Skin epidermis (tissue), 12 donors: ENCODE measurements around the gene SLX9.

Experiments
- H3K27ac ChIP-seq, 21 experiments: fragments of 200-600 bp; sonication (generic) in 11 of 21; one replicate each; pipeline ENCODE4 v1.5.0; 2020; ENCODE audit warnings: mild to moderate bottlenecking in 3 of 21, inconsistent platforms in 2 of 21, moderate library complexity in 2 of 21
- H3K4me3 ChIP-seq, 7 experiments: fragments of 200-600 bp; sonication (generic) in 2 of 7; one replicate each; pipeline ENCODE4 v1.5.0; 2020; ENCODE audit warnings: inconsistent platforms in 2 of 7, mild to moderate bottlenecking in 2 of 7, moderate library complexity in 1 of 7

Gene SLX9

GRCh38 chr21:44939532-44940115 lies at the start of gene SLX9:
Gene SLX9, plus strand, starts transcription at chr21:44940029. Its CDS starts 29 bp downstream, at chr21:44940058.
- peak within 1 kb of the TSS; percentile 52 to 91 (median 79) for H3K27ac ChIP-seq
- peak within 1 kb of the TSS; percentile 83 to 99 (median 94) for H3K4me3 ChIP-seq

- Histone ChIP-seq H3K4me3 (no peak overlapping the region), H3K27ac (no peak overlapping the region)
These were observed 49.4 kb upstream of the SLX9 start for GRCh38 chr21:44890338-44890931.

DNA sequence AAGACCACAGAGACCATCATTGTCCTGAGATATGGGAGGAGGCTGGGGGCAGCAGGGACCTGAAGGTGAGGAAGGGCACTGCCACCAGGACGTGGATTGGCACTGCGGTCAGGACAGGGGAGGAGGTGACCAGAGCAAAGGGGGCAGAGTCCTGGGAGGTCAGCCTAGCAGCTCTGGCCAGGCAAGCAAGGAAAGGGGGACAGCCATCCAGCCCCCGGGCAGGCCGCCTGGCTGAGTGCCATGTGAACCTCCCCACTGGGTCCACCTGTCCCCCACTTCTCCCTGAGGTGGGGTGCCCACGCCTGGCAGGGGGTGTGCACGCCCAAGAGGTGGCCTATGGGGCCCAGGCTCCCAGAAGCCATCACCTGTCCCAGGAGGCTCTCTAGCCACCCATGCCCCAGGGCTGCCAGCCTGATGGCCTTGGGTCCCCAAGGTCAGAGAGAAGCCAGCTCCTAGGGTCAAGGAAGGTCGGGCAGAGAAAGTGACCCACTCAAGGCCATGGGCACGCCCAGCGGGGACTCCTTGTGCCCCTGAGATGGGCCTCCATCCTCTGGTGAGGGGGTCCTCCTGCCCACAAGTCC lies 48.8 kb upstream of the SLX9 start:
- no peak overlapping the region for H3K4me3 ChIP-seq
- no peak overlapping the region for H3K27ac ChIP-seq

DNA sequence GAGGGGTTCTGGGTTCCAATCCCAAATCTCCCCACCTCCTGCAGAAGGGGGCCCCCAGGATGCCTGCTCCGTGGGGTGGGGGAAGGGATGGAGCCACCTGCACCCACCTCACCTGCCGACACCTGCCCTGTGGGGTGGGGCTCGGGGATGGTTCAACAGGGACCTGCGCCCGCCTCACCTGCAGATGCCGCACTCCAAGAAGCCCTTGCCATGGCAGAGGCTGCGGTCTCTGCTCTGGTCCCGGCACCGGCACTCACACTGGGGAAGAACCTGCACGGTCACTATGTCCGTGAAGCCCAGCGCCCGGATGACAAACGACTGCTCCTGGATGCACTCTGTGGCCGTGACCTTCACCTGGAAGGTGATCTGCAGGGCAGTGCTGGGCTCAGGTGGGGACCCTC lies 48.2 kb upstream of the SLX9 start:
- H3K27ac ChIP-seq: no peak overlapping the region
- no peak overlapping the region for H3K4me3 ChIP-seq

DNA sequence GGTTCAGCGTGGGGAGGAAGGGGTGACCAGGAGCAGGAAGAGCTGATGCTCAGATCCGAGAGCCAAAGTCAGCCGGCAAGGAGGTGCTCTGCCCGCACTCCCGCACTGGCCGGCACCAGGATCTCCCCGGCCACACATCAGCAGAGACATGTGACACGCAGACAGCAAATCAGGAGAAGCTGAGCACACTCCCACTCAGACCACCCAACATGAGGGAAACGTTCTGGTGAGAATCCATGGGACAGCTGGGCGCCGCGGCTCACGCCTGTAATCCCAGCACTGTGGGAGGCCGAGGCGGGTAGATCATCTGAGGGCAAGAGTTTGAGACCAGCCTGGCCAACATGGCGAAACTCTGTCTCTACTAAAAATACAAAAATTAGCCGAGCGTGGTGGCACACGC lies 47.7 kb upstream of the SLX9 start:
- H3K27ac ChIP-seq: no peak overlapping the region

DNA sequence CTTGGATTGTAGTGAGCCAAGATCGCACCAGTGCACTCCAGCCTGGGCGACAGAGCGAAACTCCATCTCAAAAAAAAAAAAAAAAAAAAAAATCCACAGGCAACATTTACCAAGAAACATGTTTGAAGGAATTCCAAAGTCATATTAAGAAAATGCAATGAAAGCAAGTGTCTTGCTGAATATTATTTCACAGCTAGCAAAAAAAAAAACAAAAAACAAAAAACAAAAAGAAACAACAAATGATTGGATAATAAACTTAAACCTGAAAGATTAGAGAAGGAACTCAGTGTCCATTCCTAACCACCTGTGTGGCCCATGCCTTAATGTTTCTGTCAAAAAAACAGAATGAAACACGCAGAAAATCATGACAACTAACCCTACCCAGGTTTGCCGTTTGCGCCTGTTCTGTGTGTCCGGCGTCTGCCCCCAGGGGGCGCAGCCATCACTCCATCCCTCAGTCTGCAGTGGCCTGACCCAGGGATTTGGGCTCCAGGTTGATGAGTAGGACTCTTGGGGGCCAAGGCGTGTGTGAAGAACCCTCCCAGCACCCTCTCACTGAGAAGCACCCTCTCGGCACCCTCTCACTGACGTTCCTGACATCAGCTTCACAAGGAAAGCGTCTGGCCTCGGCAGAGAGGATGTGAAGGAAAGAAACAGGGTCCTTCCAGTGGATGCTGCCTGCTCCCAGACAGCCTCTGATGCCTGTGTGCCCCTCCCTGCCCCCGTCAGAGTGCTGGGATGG lies 47.1 kb upstream of the SLX9 start:
- H3K4me3 ChIP-seq: no peak overlapping the region
- no peak overlapping the region for H3K27ac ChIP-seq

More for the DNA sequence above, 47.7 kb upstream of the SLX9 start:
- H3K4me3 ChIP-seq: no peak overlapping the region

DNA sequence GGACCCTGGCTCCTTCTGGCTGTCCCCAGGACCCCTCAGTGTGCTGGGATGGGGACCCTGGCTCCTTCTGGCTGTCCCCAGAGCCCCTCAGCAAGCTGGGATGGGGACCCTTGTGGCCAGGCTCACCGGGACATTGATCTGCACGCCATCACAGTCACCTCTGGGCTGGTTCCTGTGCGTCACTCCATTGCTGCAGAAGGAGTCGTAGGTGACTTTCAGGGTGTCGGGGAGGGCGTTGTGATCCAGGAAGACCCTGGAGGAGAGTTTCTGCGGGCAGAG lies 46.6 kb upstream of the SLX9 start:
- Histone ChIP-seq H3K27ac (no peak overlapping the region), H3K4me3 (no peak overlapping the region)

- H3K27ac ChIP-seq: no peak overlapping the region
- H3K4me3 ChIP-seq: no peak overlapping the region
These were observed 45.7 kb upstream of the SLX9 start for GRCh38 chr21:44893948-44894656.

DNA sequence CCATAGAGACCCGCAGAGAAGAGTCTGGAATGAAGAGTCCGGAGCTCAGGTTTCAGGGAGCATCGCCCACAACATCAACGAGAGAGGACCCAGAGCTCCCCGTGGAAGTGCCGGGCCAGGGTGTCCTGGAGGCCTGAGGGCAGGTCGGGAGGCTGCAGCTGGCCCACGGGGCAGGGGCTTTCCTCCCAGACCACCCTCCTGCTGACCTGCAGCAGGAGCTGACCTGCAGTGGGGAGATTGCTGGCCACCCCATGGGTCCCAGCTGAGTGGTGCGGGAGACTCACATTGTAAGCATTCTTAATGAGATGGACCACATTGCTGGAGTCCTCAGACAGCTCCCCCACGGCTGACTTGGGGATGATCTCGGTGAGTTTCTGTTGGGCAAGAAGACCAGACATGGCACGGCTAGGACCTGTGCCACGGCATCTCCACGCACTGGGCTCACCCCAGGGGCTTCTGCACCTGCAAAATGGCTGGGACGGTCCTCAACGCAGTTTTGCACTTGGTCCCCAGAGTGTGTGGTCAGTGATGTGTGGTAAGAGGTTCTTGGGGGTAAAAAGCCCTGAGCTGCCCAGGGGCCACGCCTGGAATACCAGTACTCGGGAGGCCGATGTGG lies 45.0 kb upstream of the SLX9 start:
- Histone ChIP-seq H3K4me3 (no peak overlapping the region), H3K27ac (no peak overlapping the region)

DNA sequence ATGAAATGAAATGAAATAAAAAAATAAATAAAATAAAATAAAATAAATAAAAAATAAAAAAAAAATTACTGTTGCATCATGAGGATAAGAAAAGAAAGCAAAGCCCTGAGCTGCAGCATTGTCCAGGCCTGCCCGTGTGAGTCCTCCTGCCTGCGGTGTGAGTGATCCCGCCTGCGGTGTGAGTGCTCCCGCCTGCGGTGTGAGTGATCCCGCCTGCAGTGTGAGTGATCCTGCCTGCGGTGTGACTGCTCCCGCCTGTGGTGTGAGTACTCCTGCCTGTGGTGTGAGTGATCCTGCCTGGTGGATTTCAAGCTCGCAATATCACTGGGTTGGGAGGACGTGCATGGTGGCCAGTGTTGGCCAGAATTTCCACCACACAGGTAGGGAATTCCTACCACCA lies 44.0 kb upstream of the SLX9 start:
- H3K27ac ChIP-seq: no peak overlapping the region

DNA sequence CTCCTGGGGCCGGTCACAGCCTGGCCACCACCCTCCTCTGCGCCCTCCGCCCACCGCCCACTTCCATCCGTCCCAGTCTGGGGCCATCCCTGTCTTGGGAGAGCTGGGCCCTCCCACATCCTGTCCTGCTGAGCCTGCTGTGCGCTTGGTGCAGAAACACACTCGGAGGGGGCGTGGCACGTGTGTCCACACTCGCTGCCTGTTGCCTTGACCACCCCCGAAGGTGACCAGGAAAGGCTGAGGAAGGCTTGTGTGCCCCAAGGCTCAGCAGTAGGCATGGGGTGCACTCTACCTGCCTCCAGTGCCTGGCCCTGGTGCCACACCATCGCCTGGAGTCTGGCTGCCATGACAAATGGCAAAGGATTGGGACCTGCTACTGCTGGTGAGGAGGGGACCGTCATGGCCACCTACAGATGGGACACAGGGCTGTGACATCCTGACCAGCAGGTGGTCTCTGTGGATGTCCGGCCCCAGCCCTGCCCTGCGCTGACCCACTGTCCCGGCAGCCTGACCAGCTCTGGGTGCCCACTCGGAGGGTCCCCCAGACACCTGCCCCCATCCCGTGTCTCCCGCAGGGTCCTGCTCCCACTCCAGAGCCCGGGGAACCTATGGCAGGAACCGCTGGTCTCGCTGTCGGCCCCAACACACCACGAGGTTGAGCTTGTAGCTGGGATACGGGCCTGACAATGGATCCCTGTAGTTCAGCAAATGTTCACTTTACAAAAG lies 43.1 kb upstream of the SLX9 start:
- H3K4me3 ChIP-seq: no peak overlapping the region
- H3K27ac ChIP-seq: no peak overlapping the region

More for the DNA sequence above, 44.0 kb upstream of the SLX9 start:
- no peak overlapping the region for H3K4me3 ChIP-seq

DNA sequence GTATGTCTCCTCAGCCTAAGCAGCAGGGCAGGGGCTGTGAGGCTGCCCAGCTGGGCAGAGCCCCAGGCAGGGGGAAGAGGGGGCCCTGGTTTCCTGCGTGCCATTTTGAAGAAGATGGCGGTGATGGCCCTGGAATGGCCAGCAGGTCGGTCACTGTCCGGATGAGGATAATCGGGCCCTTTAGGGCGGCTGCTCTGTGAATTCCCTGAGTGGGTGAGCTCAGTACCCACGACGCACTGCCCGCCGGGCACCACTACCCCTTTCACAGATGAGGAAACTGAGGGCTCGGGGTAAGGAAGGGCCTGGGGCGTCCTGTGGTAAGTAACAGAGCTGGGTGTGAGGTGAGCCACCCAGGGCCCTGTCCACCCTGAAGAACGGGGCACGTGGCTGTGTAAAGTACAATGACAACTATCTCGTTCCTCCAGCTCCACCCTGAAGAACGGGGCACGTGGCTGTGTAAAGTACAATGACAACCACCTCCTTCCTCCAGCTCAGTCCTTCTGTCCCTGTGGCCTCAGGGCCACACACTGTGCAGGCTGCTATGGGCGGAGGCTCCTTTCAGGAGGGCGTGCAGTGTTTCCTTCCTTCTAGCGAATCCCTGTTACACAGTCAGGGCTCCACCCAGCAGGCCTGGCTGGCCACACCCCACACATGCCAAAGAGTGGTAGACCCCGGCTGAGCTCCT lies 42.4 kb upstream of the SLX9 start:
- Histone ChIP-seq H3K27ac (no peak overlapping the region), H3K4me3 (no peak overlapping the region)

GRCh38 chr21:44898011-44898488 lies 41.8 kb upstream of the SLX9 start:
- no peak overlapping the region for H3K4me3 ChIP-seq

DNA sequence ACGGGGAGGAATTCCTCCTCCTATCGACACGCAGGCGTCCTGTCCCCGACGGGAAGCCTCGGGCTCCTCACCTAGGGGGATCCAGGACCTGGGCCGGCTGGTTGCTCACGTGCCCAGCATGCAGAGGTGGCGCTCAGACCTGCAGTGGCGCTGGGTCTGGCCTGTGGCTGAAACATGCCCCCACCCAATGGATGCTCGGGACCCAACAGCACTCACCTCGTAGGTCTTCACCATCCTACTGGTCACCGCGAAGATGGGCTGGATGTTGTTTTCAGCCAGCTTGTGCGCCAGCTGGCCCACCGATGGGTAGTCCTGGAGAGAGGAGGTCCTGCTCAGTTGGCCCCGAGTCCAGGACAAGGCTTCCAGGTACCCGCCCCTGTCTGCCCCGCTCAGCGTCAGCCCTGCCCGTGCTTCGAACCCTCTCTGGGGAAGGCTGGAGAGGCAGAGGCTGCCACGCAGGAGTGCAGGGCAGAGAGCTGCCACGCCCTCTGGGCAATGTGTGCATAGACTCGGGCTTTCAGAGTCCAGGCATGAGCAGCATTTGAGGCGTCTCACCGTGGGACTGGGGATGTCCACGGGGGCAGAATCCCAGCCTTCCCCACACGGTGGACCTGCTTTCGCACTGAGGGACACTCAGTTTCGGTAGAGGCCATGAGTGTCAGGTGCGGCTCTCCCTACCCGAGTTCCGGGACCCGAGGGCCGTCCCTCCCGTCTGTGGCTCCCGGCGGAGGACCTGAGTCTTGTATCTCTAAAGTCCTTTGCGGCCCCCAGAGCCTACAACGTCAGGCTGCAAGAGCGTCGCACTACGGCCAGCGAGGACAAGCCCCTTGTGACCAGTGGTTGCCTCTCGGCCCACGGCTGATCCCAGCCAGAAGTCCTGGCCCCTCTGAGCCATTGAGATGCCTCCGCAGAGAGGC lies 40.7 kb upstream of the SLX9 start:
- no peak overlapping the region for H3K27ac ChIP-seq
- H3K4me3 ChIP-seq: no peak overlapping the region

More at GRCh38 chr21:44898011-44898488, 41.8 kb upstream of the SLX9 start:
- H3K27ac ChIP-seq: no peak overlapping the region

DNA sequence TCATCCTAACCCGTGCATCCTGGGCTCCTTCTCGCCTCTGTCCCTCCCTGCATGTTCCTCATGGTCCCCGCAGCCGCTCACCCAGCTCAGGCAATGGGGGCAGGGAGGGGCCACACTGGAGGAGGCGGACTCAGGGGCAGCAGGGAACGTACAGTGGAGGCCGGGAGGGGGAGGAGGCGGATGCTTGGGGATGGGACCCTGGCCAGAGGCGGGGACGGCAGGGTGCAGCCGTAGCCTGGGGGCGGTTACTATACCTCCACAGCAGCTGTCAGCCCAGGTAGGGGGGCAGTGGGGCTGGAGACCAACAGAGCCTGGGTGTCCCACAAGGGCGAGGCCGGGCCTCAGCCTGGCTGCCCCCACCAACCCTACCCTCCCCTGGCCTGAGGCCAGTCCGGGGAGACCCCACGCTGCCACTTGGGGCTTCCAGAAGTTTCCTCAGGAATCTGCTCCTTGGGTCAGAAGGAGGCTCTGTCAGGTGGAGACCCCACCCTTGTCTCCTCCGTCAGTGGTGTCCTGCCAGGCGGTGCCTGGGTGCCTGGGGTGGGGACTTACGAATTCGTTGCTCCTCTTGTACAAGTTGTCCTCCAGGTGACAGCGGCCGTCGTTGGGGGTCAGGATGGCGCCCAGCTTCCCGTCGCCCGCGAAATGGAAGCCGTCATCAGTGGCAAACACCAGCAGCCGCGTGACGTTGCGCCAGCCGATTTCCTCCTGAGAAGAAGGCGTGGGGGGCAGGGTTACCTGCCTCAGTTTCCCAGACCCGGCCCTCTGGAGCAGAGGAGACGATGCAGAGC lies 39.9 kb upstream of the SLX9 start:
- Histone ChIP-seq H3K4me3 (no peak overlapping the region), H3K27ac (no peak overlapping the region)

DNA sequence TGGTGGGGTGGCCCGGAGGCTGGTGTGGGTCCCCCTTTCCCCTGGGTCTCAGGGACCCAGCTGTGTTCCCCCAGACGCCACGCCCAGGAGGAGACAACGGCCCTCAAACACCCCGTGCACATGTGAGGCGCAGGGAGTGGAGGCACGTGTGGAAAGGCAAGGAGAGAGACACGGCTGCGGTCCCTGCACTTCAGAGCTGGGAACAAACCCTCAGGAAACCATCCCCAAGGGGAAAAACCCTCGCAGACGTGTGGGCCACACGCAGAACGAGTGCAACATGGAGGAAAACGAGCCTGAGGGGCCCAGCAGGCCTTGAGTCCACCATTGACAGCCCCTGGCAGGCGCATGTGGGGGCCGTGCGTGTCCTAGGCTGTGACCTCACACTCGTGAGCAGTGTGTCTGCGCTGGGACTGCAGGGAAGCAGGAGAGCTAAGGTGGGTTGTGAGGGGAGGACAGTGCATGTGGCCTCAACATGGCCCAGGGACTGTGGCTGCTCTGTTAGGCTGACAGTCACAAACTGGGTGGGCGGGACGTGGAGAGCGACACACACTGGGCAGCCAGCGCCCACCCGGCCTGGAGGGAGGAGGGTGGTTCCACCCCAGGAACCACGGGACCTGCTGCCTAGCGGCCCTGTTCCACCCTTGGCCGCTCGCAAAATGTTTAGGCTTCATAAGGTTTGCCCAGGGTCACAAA lies 39.1 kb upstream of the SLX9 start:
- Histone ChIP-seq H3K4me3 (no peak overlapping the region), H3K27ac (no peak overlapping the region)
